ENCODE data around the gene DDX20.

DNA sequence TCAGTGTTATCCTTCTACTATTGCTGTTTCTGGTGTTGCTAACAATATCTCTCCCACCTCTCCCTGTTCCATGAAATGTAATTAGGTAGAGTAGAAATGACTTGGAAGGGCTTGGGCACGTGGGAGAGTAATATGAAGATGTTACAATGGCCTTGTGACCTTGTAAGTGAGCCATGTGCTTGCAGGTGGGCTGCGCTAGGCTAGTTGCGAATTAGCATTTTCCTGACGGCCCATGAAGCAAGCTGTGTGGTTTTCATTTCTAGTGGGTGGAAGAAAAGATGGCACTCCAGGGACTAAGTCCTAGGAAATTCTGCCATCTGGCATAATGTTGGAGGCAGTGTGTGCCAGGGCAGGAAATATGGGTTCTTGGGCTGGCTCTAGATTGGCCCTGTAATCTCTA is 7.8 kb upstream of the DDX20 start:
- TF ChIP-seq POLR2A (IDR thresholded peaks at IDR 0.05; ENCODE audit: low read length) (no peak), GATA1 (IDR thresholded peaks at IDR 0.05; ENCODE audit: low read depth, low read length) (no peak)

Data from erythroblast (primary cell).